HCEC 1CT (cell line): Measurements from ENCODE around the gene SHB.
A peak's percentile ranks its signal among the peaks of the same experiment; 100 is the strongest.
"Not testable (repeated sequence)": the region's sequence is repeated elsewhere in the genome, so short reads cannot be mapped to it uniquely, and the experiment has no call there.

Source experiments
- DNase-seq: peaks from one replicate; pipeline ENCODE4 v3.0.0-alpha.2; 2017

Gene SHB

DNA sequence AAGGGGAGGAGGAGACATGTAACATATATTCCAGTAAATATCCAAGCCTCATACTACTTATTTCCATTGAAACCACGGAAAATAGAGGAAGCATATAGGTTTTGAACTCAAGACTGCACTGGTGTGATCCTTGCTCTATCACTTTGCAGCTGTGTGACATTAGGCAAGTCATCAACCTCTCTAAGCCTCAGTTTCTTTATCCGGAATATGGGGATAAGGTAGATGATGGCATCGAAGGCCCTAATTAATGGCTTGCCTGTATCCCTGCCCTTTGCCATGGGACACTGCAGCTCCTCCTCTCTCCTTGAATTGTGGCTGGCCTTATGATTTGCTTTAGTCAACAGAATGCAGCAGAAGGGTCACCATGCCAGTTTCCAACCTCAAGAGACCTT is 6.9 kb downstream of the SHB start:
- DNase-seq, result no peak

DNA sequence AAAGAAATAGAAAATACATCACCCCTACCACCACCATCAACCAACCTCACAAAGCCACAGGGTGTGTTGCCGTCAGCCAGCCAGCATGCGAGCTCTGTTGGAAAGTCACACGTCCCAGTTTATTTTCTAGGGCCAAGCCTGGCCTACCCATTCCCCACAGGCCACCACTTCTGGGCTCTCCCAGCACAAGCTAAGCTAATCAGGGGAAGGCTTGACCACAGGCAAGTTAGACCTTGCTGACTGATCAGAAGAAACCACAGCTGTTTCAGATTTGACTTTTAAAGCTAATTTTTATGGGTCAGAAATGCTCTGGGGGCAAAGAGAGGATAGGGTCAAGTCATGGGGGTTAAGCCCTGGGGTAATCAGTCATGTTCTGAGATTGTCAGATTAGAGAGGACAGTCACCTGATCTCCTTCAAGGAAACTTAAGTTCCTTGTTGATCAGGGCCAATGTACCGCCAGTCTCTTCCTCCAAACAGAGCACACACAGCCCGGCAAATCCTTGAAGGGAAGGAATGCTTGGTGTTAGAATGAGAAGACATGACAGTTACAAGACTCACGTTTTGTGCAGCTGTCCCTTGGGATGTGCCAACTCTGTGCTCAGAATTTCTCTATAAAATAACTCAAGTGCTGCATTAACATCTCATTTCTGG is 7.6 kb downstream of the SHB start:
- no peak for DNase-seq

DNA sequence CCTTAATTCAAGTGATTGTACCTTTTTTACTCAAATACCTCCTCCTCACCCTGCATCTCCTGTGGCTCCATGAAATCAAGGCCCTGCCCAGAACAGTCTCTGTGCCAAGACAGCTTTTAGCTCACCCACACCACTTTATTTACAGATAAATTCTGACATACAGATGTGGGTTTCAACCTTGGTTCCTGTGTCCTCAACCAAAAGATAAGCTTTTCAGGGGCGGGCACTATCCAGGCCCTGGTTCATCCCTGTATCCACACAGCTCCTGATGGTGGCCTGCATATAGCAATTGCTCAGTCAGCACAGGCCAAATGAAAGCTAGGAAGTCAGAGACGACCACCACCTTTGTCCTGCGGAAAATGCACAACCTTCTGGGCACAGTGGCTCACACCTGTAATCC is 8.3 kb downstream of the SHB start:
- DNase-seq, result no peak

DNA sequence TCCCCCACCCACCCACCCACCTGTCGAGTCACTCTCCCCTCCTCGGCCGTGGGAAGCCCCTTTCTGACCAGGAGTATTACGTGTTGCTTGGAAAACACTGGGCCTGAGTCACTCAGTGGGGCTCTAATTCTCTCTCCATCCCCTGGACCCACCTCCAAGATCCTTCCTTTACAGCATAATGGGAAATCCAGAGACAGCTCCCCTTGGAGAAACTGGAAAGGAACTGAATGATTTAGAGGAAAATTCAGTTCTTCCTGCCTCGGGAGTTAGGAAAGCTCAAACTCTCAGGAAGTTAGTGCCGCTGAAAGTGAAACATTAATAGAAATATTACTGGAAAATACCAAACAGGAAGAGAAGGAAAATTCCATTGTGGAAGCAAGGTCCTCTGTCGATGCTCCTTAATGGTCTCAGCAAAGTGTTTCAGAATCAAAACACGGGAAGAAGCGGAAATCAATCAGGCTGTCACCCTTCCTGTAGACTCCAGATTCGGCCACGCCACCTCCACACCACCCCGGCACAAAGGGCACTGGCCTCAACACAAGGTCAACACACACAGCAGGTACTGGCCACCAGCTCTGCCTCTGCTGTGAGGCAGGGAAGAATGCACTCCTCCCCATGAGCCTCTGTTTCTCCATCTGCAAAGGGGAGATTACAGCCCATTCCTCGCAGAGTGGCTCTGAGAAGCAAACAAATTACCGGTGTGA is 9.6 kb downstream of the SHB start:
- no peak for DNase-seq

DNA sequence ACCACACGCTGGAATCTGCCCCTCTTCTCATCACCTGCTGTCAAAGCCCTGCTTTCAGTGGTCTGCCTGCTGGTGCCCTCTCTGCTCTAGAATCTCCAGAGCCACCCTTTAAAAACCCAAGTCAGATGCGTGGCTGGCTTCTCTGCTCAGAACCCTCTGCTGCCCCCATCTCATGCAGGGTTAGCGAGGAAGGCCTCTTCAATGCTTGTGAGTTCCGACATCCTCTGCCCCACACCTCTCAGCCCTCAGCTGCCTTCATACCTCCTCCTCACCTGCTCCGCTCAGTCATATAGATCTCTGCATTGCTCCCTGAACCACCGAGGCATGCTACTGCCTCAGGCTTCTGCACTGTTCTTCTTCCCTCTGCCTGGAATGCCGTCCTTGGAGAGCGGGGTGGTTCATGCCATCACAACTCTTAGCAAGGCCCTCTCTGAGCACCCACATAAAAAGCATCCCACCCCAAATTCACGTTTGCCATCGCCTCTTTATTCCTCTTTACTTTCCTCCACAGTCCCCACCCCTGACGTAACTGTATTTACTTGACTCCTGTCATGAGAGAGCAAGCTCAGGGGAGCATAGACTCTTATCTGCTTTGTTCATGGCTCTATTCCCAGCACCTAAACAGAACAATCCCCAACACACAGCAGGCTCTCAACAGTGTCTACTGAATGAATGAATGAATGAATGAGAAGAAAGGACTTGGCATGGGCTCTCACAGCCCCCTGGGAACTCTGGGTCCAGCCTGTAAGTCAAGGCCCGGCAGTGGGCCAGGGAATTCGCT is 10.4 kb downstream of the SHB start:
- DNase-seq, result no peak

DNA sequence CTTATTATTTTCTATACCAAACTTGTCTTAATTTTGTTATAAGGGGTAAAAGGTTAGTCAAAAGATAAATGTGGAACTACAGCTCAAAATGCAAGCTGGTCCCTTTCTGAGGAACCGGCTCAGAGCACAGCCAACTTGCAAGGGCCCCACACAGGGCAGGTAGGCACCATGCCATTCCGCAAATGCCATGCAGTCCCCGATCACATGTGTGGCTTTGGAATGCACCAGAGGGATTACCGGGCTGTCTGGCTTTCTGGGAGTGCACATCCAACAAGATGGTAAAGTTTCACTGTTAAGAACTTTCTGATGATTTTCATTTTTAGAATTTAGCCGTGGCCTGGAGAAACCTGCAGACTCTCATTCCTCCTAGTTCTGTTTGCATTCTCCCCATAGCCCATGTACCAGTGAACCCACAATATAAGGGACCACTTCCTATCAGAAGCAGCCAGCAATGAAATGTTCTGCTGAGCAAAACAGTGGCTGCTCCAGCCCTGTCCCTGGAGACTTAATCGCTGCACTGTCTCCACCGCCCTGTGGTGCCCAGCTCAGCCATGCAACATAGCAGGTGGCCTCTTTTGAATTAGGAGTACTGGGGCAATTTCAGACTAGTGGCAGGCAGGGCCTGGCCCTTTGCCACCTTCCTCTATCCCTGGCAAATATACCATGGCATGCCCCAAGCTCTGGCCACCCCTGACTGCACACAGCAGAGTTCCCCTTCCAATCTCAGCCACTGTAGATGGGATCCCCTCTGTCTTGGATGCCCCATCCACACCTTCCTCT is 11.4 kb downstream of the SHB start:
- no peak for DNase-seq

DNA sequence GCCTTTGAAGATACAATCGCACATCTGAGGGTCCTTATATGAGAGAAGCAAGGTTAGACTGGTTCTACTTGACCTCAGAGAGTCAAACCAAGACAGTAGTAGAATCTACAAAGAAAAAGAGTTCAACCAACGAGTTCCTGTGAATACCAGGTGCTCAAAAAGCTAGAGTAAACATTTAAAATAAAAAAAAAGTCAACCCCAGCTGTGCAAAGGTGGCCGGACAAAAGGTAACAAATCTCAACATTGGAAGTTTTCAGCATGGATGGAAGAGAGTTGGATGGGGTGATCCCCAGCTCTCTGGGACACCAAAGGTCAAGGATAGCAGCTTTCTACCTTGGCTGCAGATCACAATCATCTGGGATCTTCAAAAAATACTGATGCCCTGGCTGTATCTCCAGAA is 14.4 kb downstream of the SHB start:
- no peak for DNase-seq

DNA sequence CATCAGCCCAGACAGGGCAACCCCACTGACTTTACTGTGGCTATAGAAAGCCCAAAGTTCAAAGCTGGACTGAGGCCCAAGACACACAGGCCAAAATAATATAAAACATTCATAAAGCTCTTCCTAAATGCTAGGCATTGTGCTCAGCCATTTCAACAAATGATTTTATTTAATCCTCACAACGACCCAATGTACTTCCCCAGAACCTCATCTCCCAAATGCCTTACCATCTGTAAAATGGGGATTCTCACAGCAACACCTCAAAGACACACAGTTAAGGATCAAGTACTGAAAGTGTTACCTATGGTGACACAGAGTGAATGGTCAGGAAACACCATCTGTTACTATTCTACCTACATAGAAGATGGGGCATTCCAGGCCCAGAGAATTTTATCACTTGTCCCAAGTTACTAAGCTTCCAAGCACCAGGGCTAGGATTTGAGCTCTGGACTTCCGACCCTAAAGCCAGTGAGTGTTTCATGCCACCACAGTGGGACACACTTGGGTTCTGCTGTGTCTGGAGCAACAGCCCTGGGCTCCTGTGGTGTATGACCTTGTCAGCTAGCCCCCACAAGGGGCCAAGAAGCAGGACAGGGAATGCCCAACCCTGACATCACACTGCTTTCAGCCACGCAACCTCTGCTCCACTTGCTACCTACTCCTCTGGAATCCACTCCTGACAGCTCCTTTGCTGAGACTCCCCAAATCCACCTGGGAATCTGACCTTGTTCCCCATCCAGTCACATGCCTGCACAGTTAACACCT is 15.1 kb downstream of the SHB start:
- no peak for DNase-seq

DNA sequence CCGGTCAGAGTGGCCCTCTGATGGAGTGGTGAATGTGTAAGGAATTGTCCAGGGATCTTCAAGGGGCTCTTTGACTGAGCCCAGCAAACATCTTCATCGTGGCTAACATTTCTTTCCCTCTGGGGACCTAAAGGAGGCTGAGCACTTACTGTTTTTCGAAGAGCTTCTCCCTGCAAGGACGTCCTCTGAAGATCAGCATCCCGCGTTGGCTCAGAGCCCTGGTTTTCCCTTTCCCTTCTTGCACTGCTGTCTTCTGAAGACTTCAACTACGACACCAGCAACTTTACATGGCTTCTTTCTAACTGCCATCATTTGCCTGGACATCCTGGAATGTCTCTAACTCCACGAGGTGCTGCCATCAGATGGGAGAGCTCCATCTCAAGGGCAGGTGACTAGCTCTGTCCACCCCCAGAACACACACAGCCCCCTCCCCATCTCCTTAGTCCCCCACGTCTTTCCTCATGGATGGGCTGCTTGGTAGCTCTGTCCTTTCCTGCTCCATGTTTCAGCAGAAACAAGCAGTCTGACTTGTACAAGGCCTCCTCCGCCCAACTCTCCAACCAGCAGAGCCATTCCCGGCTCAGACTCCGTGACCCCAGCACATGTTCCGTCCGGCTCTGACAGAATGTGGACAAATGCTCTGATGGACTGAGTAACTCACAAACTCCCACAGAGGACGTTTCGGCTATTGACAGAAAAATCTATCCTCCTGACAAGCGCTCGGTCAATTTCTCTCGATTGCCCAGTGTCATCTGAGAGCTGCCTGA is 17.1 kb downstream of the SHB start:
- no peak for DNase-seq

DNA sequence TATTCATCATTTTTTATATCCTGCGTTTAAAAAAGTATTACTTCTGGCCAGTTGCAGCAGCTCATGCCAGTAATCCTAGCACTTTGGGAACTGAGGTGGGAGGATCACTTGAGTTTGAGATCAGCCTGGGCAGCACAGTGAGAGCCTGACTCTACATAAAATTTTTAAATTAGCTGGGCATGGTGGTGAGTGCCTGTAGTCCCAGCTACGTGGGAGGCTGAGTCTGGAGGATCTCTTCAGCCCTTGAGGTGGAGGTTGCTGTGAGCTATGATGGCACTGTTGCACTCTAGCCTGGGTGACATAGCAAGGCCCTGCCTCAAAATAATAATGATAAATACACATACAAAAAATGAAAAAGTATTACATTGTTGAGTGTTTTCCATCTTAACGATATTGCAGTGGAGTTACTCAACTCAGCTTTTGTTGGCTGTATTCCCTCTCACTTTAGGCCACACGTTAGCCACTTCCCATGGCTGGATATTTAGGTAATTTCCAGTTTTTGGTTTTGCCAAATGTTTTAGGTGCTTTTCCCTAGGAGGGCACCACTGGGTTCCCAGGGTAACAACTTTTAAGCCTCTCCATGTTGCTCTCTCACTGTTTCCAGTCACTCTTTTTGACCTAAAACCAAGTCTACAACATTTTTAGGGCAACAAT is 20.6 kb downstream of the SHB start:
- DNase-seq, result no peak

DNA sequence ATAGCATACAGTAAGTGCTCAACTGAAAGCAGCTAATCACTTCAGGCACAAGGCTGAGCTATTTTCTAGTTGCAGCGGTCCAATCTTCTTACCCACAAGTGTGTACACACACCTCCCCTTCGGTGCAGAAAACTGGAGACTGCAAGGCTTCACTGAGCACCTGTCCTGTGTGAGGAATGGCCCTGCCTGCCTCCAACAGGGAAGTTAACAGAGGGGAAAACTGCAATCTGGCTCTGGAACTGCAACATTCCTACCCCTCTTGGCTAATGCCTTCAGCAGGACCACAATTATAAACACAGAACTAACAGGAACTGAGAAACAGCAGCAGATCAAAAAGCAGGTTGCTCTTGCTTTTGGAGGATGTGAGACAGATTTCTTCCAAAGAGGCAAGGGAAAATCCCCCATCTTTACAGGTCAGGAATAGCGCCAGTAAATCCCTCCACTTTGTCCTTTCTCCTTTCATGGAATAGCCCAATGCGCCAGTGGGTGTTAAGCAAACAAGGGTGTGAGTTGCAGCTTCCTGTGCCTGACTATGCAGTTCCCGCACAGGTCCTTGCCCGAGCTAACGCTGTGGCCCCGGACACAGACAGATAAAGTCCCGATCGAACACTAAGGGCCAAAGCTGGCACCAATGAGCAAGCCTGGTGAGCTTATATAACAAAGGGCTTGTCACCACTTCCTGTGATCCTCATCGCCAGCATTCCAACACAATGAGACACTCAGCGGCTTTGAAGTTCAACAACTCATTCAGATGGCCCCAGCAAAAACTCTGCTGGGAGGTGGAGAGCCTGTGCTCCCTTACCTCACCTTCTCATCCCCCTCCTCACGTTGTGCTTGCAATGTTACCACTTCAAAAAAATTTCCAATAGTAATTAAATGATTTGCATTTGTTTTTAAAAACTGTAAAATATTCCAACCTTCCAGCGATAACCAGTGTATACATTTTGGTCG is 21.5 kb downstream of the SHB start:
- peak; percentile 84 for DNase-seq

DNA sequence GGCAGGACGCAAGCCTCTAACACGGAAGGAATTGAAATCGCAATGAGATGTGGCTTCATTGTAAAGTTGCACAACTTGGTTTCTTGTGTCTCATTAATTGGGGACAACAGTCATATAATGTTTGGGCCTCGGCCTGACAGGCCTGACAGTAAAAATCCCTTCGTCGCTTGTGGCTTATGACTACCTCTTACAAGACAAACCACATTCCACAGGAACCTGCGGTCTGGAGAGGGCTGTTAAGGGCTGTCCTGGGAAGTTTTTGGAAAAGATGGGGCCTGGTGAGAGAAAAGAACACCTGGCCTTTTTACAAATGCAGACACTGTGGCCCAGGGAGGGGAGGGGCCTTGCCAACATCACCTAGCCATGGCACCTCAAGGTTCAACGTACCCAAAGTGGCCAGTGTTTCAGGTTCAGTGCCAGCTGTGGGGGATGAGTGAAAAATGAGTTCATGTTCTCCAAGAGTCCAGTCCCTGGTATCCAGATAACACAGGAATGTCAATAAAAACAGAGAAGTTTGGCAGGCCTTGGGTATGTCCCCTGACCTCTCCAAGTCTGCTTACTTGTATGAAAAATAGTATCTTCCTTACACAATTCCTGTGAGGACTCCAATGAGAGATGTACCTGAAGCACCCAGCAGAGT is 22.2 kb downstream of the SHB start:
- DNase-seq, result peak; percentile 38

DNA sequence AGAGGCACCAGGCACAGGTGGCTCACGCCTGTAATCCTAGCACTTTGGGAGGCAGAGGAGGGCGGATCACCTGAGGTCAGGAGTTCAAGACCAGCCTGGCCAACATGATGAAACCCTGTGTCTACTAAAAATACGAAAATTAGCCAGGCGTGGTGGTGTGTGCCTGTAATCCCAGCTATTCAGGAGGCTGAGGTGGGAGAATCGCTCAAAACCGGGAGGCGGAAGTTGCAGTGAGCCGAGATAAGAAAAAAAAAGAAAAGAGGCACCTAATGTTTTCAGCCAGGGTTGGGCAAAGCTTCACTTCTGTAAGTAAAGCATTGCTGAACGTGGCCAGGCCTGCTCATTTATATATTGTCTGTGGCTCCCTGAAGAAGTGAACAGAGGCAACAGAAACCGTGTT is 23.1 kb downstream of the SHB start:
- DNase-seq, result not testable (repeated sequence)

DNA sequence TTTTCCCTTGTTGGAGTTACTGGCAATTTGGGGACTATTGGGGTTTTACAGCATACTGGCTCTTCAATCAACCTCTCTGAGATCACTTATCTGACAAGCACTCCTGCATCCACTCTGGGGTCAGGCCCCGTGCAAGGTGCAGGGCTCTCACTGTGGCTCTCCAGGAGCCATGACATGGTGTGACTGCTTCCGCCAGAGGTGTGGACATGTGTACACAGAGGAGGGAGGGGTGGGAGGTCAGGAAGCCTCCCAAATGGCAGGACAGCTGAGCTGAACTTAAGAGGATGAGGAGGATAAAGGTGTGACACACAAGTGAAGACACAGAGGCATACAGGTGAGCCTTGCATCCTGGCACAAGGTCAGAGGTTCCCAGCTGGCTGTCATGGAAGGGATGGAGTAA is 24.3 kb downstream of the SHB start:
- no peak for DNase-seq

DNA sequence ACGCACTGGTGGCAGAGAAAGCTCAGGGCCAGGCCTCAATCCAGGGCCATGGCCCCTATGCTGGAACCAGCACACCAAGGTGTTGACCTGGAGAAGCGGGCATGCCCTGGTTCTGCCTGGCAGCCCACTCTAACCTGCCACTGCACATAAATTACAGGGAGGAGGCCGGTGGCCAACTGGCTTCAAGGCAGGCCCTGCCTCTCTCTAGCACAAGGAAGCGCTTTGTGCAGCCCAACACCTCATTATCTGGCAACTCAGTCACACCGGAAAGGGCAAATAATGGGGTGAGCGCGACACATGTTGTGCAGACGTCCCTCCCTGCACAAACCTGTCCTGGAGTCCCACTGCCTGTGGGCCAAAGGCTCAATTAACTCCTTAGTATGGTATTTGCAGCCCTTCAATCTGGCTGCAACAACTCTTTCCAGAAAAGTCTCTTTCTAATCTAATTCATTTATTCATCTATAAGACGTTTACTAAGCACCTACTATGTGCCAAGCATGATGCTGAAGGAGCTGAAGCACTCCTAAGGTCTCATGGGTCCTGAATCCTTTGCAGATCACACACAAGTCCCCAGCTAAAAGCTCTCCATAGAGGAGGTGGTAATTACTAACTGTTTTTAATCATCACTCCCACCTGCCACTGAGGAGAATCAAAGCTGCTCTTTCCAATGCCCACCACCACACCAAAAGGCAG is 24.9 kb downstream of the SHB start:
- DNase-seq, result no peak

DNA sequence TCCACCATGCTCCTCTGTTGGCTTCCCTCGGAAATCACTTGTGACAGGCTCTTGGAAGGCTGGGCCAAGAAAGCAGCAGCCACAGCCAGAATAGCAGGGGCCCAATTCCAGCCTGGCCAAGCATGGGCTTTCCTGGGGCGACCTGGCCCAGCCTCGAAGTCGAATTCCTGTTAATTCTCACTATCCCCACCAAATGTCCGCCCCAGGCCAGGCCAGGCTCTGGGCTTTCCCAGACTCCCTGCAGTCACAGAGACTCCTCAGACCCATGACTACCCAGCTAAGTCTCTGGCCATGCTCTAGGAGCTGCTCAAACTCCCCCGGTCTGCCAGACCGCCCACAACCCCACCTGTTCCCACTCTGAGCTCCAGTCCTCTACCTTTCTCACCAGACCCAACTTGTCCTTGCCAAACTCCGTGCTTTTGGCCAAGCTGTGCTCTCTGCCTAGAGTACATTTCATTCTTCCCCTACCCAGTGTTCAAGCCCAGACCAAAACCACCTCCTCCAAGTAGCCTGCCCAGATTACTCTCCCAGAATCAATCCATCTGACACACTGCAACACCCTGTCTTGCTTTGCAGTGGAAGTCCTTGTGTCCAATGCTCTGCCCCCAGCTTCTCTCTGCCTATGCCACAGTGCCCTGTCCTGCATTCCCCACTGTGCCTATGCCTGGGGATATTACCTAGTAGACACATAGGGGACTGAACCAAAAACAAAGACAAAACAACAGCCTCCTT is 26.2 kb downstream of the SHB start:
- no peak for DNase-seq

DNA sequence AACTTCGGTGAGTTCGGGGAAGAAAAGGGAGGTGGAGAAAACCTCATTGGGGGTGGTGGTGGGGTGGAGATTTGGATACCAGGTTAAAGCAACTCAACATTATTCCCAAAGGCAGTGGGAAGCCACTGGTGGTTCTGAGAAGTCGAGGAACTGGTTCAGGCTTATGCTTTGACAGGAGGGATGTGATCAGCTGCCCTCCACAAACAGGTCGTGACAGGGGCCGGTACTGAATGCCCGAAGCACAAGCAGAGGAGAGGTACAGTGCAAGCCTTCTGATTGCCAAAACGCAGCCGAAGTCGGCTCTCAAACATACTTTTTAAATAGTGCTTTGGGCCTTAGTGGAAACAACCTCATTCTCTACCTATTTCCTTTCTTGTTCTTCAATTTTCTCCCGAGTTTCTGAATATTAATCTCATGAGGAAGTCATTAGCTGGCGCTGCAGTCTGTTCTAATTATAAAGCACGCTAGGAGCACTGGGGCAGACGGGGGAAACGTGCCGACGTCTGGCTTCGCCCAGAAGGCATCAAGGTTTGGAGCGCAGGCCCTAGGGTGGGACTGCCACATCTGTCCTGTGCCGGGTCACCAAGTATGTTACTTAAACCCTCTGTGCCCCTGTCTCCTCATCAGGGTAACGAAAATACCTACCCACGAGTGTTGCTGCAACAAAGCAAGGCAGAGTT is 27.3 kb downstream of the SHB start:
- DNase-seq, result no peak
